GM23338 (cell line): ENCODE measurements around the gene ANKRD44. TPM values are rescaled to one million over a fixed set of nuclear protein-coding genes. Genes with fewer than 3 reads are reported as not detected.

Experiments
- ATAC-seq: fragments of 200-7000 bp; cut with Tn5 transposase; 3 replicates; pipeline ENCODE4 v1.9.1; 2020
- DNase-seq: peaks from one replicate; pipeline ENCODE4 v3.0.0-alpha.2; 2015; ENCODE audit warnings: low spot score
- H2AFZ ChIP-seq: fragments of 200-600 bp; sonication (generic); 2 replicates; pipeline ENCODE4 v1.8.0; 2016; ENCODE audit warnings: antibody characterized with exemption, mild to moderate bottlenecking, moderate library complexity
- H3F3A ChIP-seq: fragments of 200-600 bp; sonication (generic); replicated peaks from 2 replicates; pipeline ENCODE4 v1.8.0; 2017; ENCODE audit warnings: antibody characterized with exemption, mixed run types, low read depth
- H3K27ac ChIP-seq: fragments of 200-600 bp; sonication (generic); 2 replicates; pipeline ENCODE4 v1.6.1; 2016; ENCODE audit warnings: low read depth
- H3K27me3 ChIP-seq: fragments of 200-600 bp; sonication (generic); 2 replicates; pipeline ENCODE4 v1.8.0; 2016; ENCODE audit warnings: mild to moderate bottlenecking, mixed run types, moderate library complexity; ENCODE audit not compliant: insufficient read depth
- H3K36me3 ChIP-seq: fragments of 200-600 bp; sonication (generic); 2 replicates; pipeline ENCODE4 v1.8.0; 2016; ENCODE audit warnings: mild to moderate bottlenecking; ENCODE audit not compliant: insufficient read depth
- H3K4me1 ChIP-seq: fragments of 200-600 bp; sonication (generic); 2 replicates; pipeline ENCODE4 v1.8.0; 2016; ENCODE audit warnings: mild to moderate bottlenecking, moderate library complexity; ENCODE audit not compliant: insufficient read depth
- H3K4me2 ChIP-seq: fragments of 200-600 bp; sonication (generic); 2 replicates; pipeline ENCODE4 v1.7.1; 2017; ENCODE audit warnings: mixed run types
- H3K4me3 ChIP-seq: fragments of 200-600 bp; sonication (generic); 2 replicates; pipeline ENCODE4 v1.6.1; 2016; ENCODE audit warnings: mixed run types
- H3K79me2 ChIP-seq: fragments of 200-600 bp; sonication (generic); replicated peaks from 2 replicates; pipeline ENCODE4 v1.8.0; 2017; ENCODE audit warnings: mild to moderate bottlenecking; ENCODE audit not compliant: insufficient read depth
- H3K9me2 ChIP-seq: fragments of 200-600 bp; sonication (generic); 2 replicates; pipeline ENCODE4 v1.8.0; 2017; ENCODE audit not compliant: insufficient read depth
- H4K20me1 ChIP-seq: fragments of 200-600 bp; sonication (generic); replicated peaks from 2 replicates; pipeline ENCODE4 v1.8.0; 2017; ENCODE audit warnings: mild to moderate bottlenecking; ENCODE audit not compliant: insufficient read depth
- H3K27ac Mint-ChIP-seq: 2 replicates; pipeline ENCODE4 v1.8.0; 2020; ENCODE audit warnings: inconsistent platforms, mild to moderate bottlenecking, moderate library complexity, mixed read lengths
- H3K27me3 Mint-ChIP-seq: 3 replicates; pipeline ENCODE4 v1.8.0; 2022; ENCODE audit warnings: low read depth, mild to moderate bottlenecking, moderate library complexity, mixed read lengths, inconsistent platforms; ENCODE audit not compliant: insufficient read depth, poor library complexity
- H3K36me3 Mint-ChIP-seq: 3 replicates; pipeline ENCODE4 v1.8.0; 2021; ENCODE audit warnings: low read depth, mild to moderate bottlenecking, inconsistent platforms, moderate library complexity, mixed read lengths
- H3K4me1 Mint-ChIP-seq: 3 replicates; pipeline ENCODE4 v1.8.0; 2020; ENCODE audit warnings: mild to moderate bottlenecking, inconsistent platforms, mixed read lengths
- H3K4me3 Mint-ChIP-seq: 3 replicates; pipeline ENCODE4 v1.8.0; 2021; ENCODE audit warnings: moderate library complexity, mild to moderate bottlenecking, inconsistent platforms, mixed read lengths
- H3K9me3 Mint-ChIP-seq: 3 replicates; pipeline ENCODE4 v1.8.0; 2020; ENCODE audit warnings: moderate library complexity, mild to moderate bottlenecking, inconsistent platforms, mixed read lengths
- CREB1 ChIP-seq: fragments of 250-450 bp; sonication (Bioruptor Pico); IDR thresholded peaks from 2 replicates; pipeline ENCODE4 v1.5.0; 2020; ENCODE audit warnings: low read depth, mild to moderate bottlenecking, moderate library complexity
- CTCF ChIP-seq, 2 experiments: fragments of 200-600 bp in 1 of 2; sonication (generic) in 1 of 2; conservative IDR thresholded peaks; 2 replicates each; pipeline versions ENCODE4 v1.5.1 to v1.6.1; 2016 to 2017; ENCODE audit warnings: antibody characterized with exemption in 2 of 2, low read depth in 2 of 2, mild to moderate bottlenecking in 2 of 2, moderate library complexity in 1 of 2
- ETS1 ChIP-seq: IDR thresholded peaks from 2 replicates; pipeline ENCODE4 v1.6.1; 2016; ENCODE audit warnings: antibody characterized with exemption
- EZH2 ChIP-seq: fragments of 200-600 bp; sonication (generic); IDR thresholded peaks from one replicate; pipeline ENCODE4 v1.8.0; 2017; ENCODE audit warnings: antibody characterized with exemption, mild to moderate bottlenecking, low read depth; ENCODE audit not compliant: unreplicated experiment
- EZH2phosphoT487 ChIP-seq: fragments of 200-600 bp; sonication (generic); IDR thresholded peaks from one replicate; pipeline ENCODE4 v1.8.1; 2018; ENCODE audit warnings: antibody characterized with exemption; ENCODE audit not compliant: unreplicated experiment
- POLR2AphosphoS5 ChIP-seq: IDR thresholded peaks from 2 replicates; pipeline ENCODE4 v1.6.1; 2016; ENCODE audit warnings: antibody characterized with exemption, low read depth
- REST ChIP-seq: IDR thresholded peaks from one replicate; pipeline ENCODE4 v1.6.1; 2018; ENCODE audit warnings: antibody characterized with exemption; ENCODE audit not compliant: unreplicated experiment
- ZNF331 ChIP-seq: fragments of 250-450 bp; sonication (Bioruptor Pico); IDR thresholded peaks from 2 replicates; pipeline ENCODE4 v1.5.0; 2020; ENCODE audit warnings: low read depth, mild to moderate bottlenecking, moderate library complexity
- ZNF462 ChIP-seq: fragments of 250-450 bp; sonication (Bioruptor Pico); IDR thresholded peaks from 2 replicates; pipeline ENCODE4 v1.5.0; 2020; ENCODE audit warnings: mild to moderate bottlenecking, moderate library complexity
- polyA plus RNA-seq: library from polyadenylated mRNA; unstranded; fragments of >200 nt; fragmentation: Nextera tagmentation; extraction: Ambion mirVana; gene quantifications from 2 replicates; pipeline ENCODE4 v1.2.1, GENCODE V29; 2016
- total RNA-seq: library from RNA; depleted of rRNA; stranded (reverse); fragments of >200 nt; shearing (Covaris generic); gene quantifications from 2 replicates; pipeline ENCODE4 v1.2.3, GENCODE V29; 2014

The ANKRD44 gene
- total and polyA plus RNA-seq, 2 experiments from 2014 or later: 0.44 to 0.56 TPM

- TF ChIP-seq CTCF (conservative IDR thresholded peaks at IDR 0.05; ENCODE audit: low read depth in 2 of 2) (no peak), CREB1 (no peak)
These were observed 2.0 kb downstream of the ANKRD44 start (continued) for GRCh38 chr2:197308585-197308984.

- Mint-ChIP-seq H3K27me3 (peaks cover 32% of the 10 kb centered on the region), H3K36me3 (no peaks in the 10 kb centered on the region), H3K4me1 (peaks cover 13% of the 10 kb centered on the region), H3K27ac (no peak overlapping the region), H3K4me3 (no peak overlapping the region), H3K9me3 (no peaks in the 10 kb centered on the region)
- peaks cover 13% of the 10 kb centered on the region for H3K4me1 ChIP-seq
- peaks cover 5% of the 10 kb centered on the region; the same call in 1 of the 2 replicates for H4K20me1 ChIP-seq
- no peak for DNase-seq
- no peak for ATAC-seq
- H3K4me2 ChIP-seq: no peak overlapping the region
- H3K9me2 ChIP-seq: no peaks in the 10 kb centered on the region
- no peaks in the 10 kb centered on the region for H3K36me3 ChIP-seq
- peaks cover 41% of the 10 kb centered on the region for H3K27me3 ChIP-seq
- no peak overlapping the region for H3K4me3 ChIP-seq
- no peak overlapping the region for H3K27ac ChIP-seq
- H3K79me2 ChIP-seq: no peaks in the 10 kb centered on the region
- H2AFZ ChIP-seq: no peak overlapping the region
- no peaks in the 10 kb centered on the region; the same call in 1 of the 2 replicates for H3F3A ChIP-seq
- TF ChIP-seq CREB1 (no peak), ETS1 (no peak), EZH2 (no peak), POLR2AphosphoS5 (no peak), EZH2phosphoT487 (no peak), ZNF331 (CRISPR knock-in tag) (no peak), ZNF462 (CRISPR knock-in tag) (no peak), REST (no peak), CTCF (conservative IDR thresholded peaks at IDR 0.05; ENCODE audit: low read depth in 2 of 2) (no peak)
These were observed 2.6 kb downstream of the ANKRD44 start for GRCh38 chr2:197307933-197308521.
